Measurements from ENCODE around the gene IRX4. TPM values are rescaled to one million over a fixed set of nuclear protein-coding genes. Genes with fewer than 3 reads are reported as not detected.

IRX4 gene
- total and polyA plus RNA-seq, 8 donors: 14.8 TPM; not detected in 7

DNA sequence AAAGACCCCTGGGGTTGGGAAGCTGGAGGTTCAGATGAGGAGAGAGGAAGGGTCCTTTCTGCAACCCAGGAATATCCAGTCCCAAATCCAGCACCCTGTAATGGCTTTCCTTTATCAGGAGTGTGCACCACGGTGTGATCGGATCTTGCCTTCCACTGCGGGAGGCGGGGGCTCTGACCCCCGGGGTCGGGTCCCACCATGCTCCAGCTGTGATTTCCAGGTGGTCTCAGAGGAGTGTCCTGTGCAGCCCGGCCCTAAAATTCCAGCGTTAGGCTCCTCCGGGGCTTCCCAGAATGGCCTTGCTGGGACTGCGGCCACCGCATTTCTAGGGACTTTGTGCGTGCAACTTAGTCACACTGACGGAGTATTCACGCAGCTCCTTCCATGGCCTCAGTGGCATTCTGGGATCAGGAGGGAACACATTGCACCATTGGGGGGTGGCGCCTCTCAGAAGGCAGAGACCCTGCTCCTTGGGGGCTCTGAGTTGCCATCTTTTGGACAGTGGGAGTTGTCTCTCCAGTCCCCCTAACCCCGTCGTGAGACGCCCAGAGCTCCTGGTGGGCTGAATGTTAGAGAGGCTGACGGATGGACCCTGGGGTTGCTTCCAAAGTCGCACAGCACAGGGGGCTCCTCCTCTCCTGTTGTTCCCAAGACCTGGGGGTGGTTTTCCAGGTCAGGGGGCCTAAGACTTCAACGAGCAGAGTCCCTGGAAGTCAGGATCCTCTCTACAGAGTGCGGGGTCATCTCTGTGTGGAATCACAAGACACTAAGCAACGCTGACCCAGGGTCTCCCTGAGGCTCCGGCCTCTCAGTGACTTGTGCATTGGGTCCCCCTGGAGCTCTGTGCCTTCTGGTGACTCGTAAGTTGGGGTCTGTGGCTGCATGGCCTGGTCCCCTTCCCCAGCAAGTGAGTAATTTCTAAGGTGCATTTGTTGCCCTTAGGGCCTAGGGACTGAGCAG is 42.7 kb upstream of the IRX4 start:
- DNase-seq: no peak
- intact Hi-C loops (cut with DNase I; ENCODE audit: low total_unique reads): no loop called here
- Histone ChIP-seq H3K9me3 (no peaks in the 10 kb centered on the region), H3K4me3 (no peak overlapping the region), H3K4me1 (peaks cover under 1 to 2% (median 1%) of the 10 kb centered on the region in 4 donors), H3K36me3 (no peaks in the 10 kb centered on the region), H3K27me3 (peaks cover 0 to 58% (median 16%) of the 10 kb centered on the region in 3 donors), H3K27ac (no peak overlapping the region)
- TF ChIP-seq POLR2A (IDR thresholded peaks at IDR 0.05) (no peak), EP300 (IDR thresholded peaks at IDR 0.05) (no peak), POLR2AphosphoS5 (IDR thresholded peaks at IDR 0.05) (no peak)
- TF ChIP-seq, protein P1, sequence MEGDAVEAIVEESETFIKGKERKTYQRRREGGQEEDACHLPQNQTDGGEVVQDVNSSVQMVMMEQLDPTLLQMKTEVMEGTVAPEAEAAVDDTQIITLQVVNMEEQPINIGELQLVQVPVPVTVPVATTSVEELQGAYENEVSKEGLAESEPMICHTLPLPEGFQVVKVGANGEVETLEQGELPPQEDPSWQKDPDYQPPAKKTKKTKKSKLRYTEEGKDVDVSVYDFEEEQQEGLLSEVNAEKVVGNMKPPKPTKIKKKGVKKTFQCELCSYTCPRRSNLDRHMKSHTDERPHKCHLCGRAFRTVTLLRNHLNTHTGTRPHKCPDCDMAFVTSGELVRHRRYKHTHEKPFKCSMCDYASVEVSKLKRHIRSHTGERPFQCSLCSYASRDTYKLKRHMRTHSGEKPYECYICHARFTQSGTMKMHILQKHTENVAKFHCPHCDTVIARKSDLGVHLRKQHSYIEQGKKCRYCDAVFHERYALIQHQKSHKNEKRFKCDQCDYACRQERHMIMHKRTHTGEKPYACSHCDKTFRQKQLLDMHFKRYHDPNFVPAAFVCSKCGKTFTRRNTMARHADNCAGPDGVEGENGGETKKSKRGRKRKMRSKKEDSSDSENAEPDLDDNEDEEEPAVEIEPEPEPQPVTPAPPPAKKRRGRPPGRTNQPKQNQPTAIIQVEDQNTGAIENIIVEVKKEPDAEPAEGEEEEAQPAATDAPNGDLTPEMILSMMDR (IDR thresholded peaks at IDR 0.05): no peak
- 71 to 79% (median 72%) methylated on average over 24 to 25 of the region's 25 CpGs for WGBS, 5 donors

DNA sequence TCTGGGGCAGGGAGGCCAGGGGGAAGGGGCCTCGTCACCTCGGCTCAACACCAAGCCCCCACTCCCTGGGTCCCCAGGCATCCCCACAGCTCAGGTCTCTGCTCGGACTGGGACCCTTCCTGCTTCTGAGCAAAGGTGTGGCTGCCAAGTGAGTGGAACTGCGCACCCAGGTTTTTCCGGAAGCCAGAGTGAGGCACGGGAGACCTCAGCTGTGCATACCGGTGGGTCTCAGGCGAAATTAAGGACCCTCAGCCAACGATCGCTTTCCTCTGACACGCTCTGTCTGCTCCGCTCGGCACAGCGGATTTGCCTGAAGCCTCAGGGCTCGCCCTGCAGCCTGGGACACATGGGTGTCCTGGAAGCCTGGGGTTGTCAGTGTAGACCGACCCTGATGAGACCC is 41.0 kb upstream of the IRX4 start:
- no peak for DNase-seq
- intact Hi-C loops (cut with DNase I; ENCODE audit: low total_unique reads): no loop called here
- Histone ChIP-seq H3K27ac (no peak overlapping the region), H3K36me3 (no peaks in the 10 kb centered on the region), H3K4me1 (no peaks in the 10 kb centered on the region), H3K27me3 (peaks cover 0 to 58% (median 14%) of the 10 kb centered on the region in 3 donors), H3K9me3 (no peaks in the 10 kb centered on the region), H3K4me3 (no peak overlapping the region)
- TF ChIP-seq POLR2AphosphoS5 (IDR thresholded peaks at IDR 0.05) (no peak), POLR2A (IDR thresholded peaks at IDR 0.05) (no peak), EP300 (IDR thresholded peaks at IDR 0.05) (no peak)
- TF ChIP-seq, protein P1 (IDR thresholded peaks at IDR 0.05): no peak
- WGBS, 5 donors: 60 to 80% (median 78%) methylated on average over 5 to 16 of the region's 16 CpGs

DNA sequence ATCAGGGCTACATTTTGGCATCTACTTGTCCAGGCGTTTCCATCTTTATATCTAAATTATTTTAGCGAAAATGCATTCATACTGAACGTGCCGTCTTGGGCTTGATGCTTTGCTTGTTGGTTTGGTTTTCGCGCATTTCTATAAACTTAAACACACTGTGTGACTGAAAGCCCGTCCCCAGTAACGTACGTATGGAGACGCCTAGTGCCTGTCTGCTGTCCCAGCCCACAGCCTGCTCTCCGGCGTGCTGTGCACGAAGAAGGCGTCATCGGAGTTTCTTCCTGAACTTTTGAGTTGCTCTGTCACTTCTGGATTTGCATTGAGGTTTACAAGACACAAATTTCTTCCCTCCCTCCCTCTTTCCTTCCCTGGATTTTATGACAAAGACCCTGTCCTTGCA is 40.6 kb upstream of the IRX4 start:
- 85 to 91% (median 89%) methylated on average over 15 of the region's 15 CpGs for WGBS, 5 donors
- no peak for DNase-seq
- peaks cover 0 to 60% (median 14%) of the 10 kb centered on the region in 3 donors for H3K27me3 ChIP-seq
- no peaks in the 10 kb centered on the region for H3K4me1 ChIP-seq
- TF ChIP-seq, protein P1 (IDR thresholded peaks at IDR 0.05): no peak
- TF ChIP-seq EP300 (IDR thresholded peaks at IDR 0.05): no peak
- TF ChIP-seq POLR2A (IDR thresholded peaks at IDR 0.05): no peak
- TF ChIP-seq POLR2AphosphoS5 (IDR thresholded peaks at IDR 0.05): no peak
- no peaks in the 10 kb centered on the region for H3K9me3 ChIP-seq
- intact Hi-C loops (cut with DNase I; ENCODE audit: low total_unique reads): no loop called here
- H3K4me3 ChIP-seq: no peak overlapping the region
- H3K36me3 ChIP-seq: no peaks in the 10 kb centered on the region
- H3K27ac ChIP-seq: no peak overlapping the region

DNA sequence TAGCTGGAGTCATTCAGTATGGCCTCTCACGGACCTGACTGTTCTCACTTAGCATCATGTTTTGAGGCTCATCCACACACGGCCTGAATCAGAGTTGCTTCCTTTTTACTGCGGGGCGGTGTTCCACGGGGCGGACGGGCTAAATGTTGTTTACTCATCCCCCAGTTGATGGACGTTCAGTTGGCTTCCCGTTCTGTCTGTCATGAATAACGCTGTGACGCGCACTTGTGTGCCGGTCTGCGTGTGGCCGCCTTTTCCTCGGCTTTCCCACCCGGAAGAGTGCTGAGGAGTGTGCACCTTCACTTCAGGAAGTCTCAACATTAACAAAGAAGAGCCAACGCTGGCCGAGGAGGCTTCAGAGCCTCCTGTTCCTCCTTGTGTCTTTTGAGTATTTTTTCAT is 39.0 kb upstream of the IRX4 start:
- Histone ChIP-seq H3K4me3 (no peak overlapping the region), H3K27ac (no peak overlapping the region), H3K36me3 (no peaks in the 10 kb centered on the region), H3K4me1 (no peaks in the 10 kb centered on the region), H3K9me3 (no peaks in the 10 kb centered on the region), H3K27me3 (peaks cover 0 to 58% (median 9%) of the 10 kb centered on the region in 3 donors)
- intact Hi-C loops (cut with DNase I; ENCODE audit: low total_unique reads): no loop called here
- 81 to 87% (median 85%) methylated on average over 19 of the region's 19 CpGs for WGBS, 5 donors
- DNase-seq: no peak
- no peak for TF ChIP-seq EP300 (IDR thresholded peaks at IDR 0.05)
- no peak for TF ChIP-seq POLR2AphosphoS5 (IDR thresholded peaks at IDR 0.05)
- TF ChIP-seq, protein P1 (IDR thresholded peaks at IDR 0.05): no peak
- no peak for TF ChIP-seq POLR2A (IDR thresholded peaks at IDR 0.05)
